ENCODE measurements around the gene SH2D3C.
A peak's percentile ranks its signal among the peaks of the same experiment; 100 is the strongest.

The SH2D3C gene

DNA sequence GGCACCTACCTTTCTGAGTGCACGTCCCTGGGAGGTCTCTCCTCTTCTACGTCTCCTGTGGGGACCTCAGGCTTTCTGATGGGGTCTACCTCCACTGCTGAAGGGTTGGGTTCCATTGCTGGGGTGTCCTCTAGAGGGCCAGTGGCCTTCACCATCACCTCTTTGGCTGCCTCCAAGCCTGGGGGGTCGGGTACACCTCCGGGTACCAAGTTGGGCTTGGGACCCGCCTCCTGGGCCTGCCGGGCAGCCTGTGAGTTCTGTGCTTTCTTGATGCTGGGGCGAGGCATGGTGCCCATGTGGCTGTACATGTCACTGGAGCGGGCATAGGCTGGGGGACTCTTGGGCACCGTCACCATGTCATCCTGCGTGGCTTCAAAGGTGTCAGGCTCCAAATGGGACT, 4.5 kb downstream of the SH2D3C start:
- Histone ChIP-seq H3K4me3 (ENCODE audit: low read depth, low read length) (no peak overlapping the region), H3K27ac (ENCODE audit: extremely low read depth, low read depth, low read length) (no peak overlapping the region), H3K36me3 (ENCODE audit: control insufficient read depth in 2 of 2, insufficient read depth in 1 of 2, low read length in 2 of 2) (no peaks in the 10 kb centered on the region), H3K9me3 (ENCODE audit: control insufficient read depth, insufficient read depth, low read depth, low read length) (no peaks in the 10 kb centered on the region), H3K4me1 (ENCODE audit: control insufficient read depth, insufficient read depth, low read length) (no peaks in the 10 kb centered on the region)
- ChIA-PET CTCF (interaction anchor here (0.9 to 1.5 kb wide), 3 partner anchors 10 to 39 kb away, joined by 4 to 11 read pairs (median 8); partner anchors contain the start of genes CDK9 and TOR2A), POLR2A (no interaction called here)
- TF ChIP-seq EGR2 (tag by site-specific recombination; IDR thresholded peaks at IDR 0.05; ENCODE audit: low read depth) (no peak), SP3 (tag by site-specific recombination; IDR thresholded peaks at IDR 0.05) (no peak), ZBTB1 (tag by site-specific recombination; IDR thresholded peaks at IDR 0.05) (no peak), ZNF175 (tag by site-specific recombination; IDR thresholded peaks at IDR 0.05) (no peak), ZNF626 (tag by site-specific recombination; IDR thresholded peaks at IDR 0.05) (no peak)
- TF ChIP-seq, protein P1, sequence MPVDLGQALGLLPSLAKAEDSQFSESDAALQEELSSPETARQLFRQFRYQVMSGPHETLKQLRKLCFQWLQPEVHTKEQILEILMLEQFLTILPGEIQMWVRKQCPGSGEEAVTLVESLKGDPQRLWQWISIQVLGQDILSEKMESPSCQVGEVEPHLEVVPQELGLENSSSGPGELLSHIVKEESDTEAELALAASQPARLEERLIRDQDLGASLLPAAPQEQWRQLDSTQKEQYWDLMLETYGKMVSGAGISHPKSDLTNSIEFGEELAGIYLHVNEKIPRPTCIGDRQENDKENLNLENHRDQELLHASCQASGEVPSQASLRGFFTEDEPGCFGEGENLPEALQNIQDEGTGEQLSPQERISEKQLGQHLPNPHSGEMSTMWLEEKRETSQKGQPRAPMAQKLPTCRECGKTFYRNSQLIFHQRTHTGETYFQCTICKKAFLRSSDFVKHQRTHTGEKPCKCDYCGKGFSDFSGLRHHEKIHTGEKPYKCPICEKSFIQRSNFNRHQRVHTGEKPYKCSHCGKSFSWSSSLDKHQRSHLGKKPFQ (tag by site-specific recombination; IDR thresholded peaks at IDR 0.05): no peak

DNA sequence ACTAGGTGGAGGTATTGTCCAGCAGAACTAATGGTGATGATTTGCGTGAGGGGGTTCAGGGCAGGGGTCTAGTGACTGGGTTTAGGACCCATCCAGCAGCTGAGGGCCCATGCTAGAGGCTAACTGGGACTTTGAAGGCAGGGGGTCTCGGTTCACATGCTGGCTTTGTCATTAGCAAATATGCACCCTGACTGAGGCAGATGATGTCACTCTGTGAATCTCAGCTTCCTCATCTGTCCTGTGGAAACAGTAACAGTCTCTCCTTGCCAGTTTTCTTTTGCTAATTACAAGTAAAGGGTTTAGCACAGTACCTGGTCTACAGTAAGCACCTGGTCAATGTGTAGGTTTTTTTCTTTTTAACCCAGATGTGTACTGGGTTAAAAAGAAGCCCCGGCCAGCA, 5.2 kb downstream of the SH2D3C start:
- POLR2A ChIA-PET: no interaction called here
- Histone ChIP-seq H3K27ac (ENCODE audit: extremely low read depth, low read depth, low read length) (no peak overlapping the region), H3K9me3 (ENCODE audit: control insufficient read depth, insufficient read depth, low read depth, low read length) (no peaks in the 10 kb centered on the region), H3K4me1 (ENCODE audit: control insufficient read depth, insufficient read depth, low read length) (no peaks in the 10 kb centered on the region), H3K4me3 (ENCODE audit: low read depth, low read length) (no peak overlapping the region), H3K36me3 (ENCODE audit: control insufficient read depth in 2 of 2, insufficient read depth in 1 of 2, low read length in 2 of 2) (no peaks in the 10 kb centered on the region)
- CTCF ChIA-PET: interaction anchor here (0.8 to 1.5 kb wide), 4 partner anchors 11 to 248 kb away, joined by 3 to 11 read pairs (median 4); partner anchors contain the start of genes CDK9 and TOR2A
- no peak for TF ChIP-seq ZNF423 (tag by site-specific recombination; IDR thresholded peaks at IDR 0.05)
- TF ChIP-seq, protein P2, sequence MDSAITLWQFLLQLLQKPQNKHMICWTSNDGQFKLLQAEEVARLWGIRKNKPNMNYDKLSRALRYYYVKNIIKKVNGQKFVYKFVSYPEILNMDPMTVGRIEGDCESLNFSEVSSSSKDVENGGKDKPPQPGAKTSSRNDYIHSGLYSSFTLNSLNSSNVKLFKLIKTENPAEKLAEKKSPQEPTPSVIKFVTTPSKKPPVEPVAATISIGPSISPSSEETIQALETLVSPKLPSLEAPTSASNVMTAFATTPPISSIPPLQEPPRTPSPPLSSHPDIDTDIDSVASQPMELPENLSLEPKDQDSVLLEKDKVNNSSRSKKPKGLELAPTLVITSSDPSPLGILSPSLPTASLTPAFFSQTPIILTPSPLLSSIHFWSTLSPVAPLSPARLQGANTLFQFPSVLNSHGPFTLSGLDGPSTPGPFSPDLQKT (IDR thresholded peaks at IDR 0.05; ENCODE audit: borderline replicate concordance, low read depth, low read length): no peak
- TF ChIP-seq GLIS1 (tag by site-specific recombination; IDR thresholded peaks at IDR 0.05): peak; percentile 53; the same call in 1 of the 2 replicates
- TF ChIP-seq ZXDB (tag by site-specific recombination; IDR thresholded peaks at IDR 0.05): no peak
- no peak for TF ChIP-seq BCL11A (tag by site-specific recombination; IDR thresholded peaks at IDR 0.05; ENCODE audit: low read depth)
- TF ChIP-seq ZNF350 (tag by site-specific recombination; IDR thresholded peaks at IDR 0.05): no peak
- TF ChIP-seq ZNF660 (tag by site-specific recombination; IDR thresholded peaks at IDR 0.05): no peak
- no peak for TF ChIP-seq SCRT1 (tag by site-specific recombination; IDR thresholded peaks at IDR 0.05; ENCODE audit: borderline replicate concordance)
- TF ChIP-seq ZNF629 (tag by site-specific recombination; IDR thresholded peaks at IDR 0.05): peak; percentile 12; the same call in 1 of the 2 replicates
- TF ChIP-seq, protein P3, sequence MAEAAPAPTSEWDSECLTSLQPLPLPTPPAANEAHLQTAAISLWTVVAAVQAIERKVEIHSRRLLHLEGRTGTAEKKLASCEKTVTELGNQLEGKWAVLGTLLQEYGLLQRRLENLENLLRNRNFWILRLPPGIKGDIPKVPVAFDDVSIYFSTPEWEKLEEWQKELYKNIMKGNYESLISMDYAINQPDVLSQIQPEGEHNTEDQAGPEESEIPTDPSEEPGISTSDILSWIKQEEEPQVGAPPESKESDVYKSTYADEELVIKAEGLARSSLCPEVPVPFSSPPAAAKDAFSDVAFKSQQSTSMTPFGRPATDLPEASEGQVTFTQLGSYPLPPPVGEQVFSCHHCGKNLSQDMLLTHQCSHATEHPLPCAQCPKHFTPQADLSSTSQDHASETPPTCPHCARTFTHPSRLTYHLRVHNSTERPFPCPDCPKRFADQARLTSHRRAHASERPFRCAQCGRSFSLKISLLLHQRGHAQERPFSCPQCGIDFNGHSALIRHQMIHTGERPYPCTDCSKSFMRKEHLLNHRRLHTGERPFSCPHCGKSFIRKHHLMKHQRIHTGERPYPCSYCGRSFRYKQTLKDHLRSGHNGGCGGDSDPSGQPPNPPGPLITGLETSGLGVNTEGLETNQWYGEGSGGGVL (tag by site-specific recombination; IDR thresholded peaks at IDR 0.05): no peak
- TF ChIP-seq, protein P4, sequence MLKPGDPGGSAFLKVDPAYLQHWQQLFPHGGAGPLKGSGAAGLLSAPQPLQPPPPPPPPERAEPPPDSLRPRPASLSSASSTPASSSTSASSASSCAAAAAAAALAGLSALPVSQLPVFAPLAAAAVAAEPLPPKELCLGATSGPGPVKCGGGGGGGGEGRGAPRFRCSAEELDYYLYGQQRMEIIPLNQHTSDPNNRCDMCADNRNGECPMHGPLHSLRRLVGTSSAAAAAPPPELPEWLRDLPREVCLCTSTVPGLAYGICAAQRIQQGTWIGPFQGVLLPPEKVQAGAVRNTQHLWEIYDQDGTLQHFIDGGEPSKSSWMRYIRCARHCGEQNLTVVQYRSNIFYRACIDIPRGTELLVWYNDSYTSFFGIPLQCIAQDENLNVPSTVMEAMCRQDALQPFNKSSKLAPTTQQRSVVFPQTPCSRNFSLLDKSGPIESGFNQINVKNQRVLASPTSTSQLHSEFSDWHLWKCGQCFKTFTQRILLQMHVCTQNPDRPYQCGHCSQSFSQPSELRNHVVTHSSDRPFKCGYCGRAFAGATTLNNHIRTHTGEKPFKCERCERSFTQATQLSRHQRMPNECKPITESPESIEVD (tag by site-specific recombination; IDR thresholded peaks at IDR 0.05): no peak
- TF ChIP-seq BCL11B (tag by site-specific recombination; IDR thresholded peaks at IDR 0.05; ENCODE audit: low read depth): no peak
- TF ChIP-seq, protein P5, sequence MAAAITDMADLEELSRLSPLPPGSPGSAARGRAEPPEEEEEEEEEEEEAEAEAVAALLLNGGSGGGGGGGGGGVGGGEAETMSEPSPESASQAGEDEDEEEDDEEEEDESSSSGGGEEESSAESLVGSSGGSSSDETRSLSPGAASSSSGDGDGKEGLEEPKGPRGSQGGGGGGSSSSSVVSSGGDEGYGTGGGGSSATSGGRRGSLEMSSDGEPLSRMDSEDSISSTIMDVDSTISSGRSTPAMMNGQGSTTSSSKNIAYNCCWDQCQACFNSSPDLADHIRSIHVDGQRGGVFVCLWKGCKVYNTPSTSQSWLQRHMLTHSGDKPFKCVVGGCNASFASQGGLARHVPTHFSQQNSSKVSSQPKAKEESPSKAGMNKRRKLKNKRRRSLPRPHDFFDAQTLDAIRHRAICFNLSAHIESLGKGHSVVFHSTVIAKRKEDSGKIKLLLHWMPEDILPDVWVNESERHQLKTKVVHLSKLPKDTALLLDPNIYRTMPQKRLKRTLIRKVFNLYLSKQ (tag by site-specific recombination; IDR thresholded peaks at IDR 0.05; ENCODE audit: borderline replicate concordance): no peak
- no peak for TF ChIP-seq IKZF3 (tag by site-specific recombination; IDR thresholded peaks at IDR 0.05)
- no peak for TF ChIP-seq ZNF24 (tag by site-specific recombination; IDR thresholded peaks at IDR 0.05)
- TF ChIP-seq ZFP37 (tag by site-specific recombination; IDR thresholded peaks at IDR 0.05): no peak
- no peak for TF ChIP-seq ZNF138 (tag by site-specific recombination; IDR thresholded peaks at IDR 0.05; ENCODE audit: borderline replicate concordance)
- no peak for TF ChIP-seq RBAK (tag by site-specific recombination; IDR thresholded peaks at IDR 0.05)
- TF ChIP-seq ZNF654 (tag by site-specific recombination; IDR thresholded peaks at IDR 0.05; ENCODE audit: low read depth): no peak
- no peak for TF ChIP-seq GLI4 (tag by site-specific recombination; IDR thresholded peaks at IDR 0.05)
- no peak for TF ChIP-seq ZNF555 (tag by site-specific recombination; conservative IDR thresholded peaks at IDR 0.05)
- TF ChIP-seq ZNF404 (tag by site-specific recombination; IDR thresholded peaks at IDR 0.05): no peak
- peak; percentile 74 for TF ChIP-seq ZIC2 (tag by site-specific recombination; IDR thresholded peaks at IDR 0.05)

All from HEK293 (cell line).